Smooth muscle cell of the coronary artery (primary cell): Measurements from ENCODE around the gene DDX39B. TPM values are rescaled to one million over a fixed set of nuclear protein-coding genes. Genes with fewer than 3 reads are reported as not detected.

Experiments used
- total RNA-seq: library from RNA; depleted of rRNA; stranded (reverse); fragments of >200 nt; gene quantifications from 2 replicates; pipeline ENCODE4 v1.2.3, GENCODE V29; 2014; ENCODE audit warnings: low replicate concordance

DDX39B gene
- total RNA-seq: 238 and 398 TPM in 2 replicates

GRCh38 chr6:31541658-31542521 lies at the start of gene DDX39B:
DDX39B (minus strand) TSS chr6:31542003; CDS start chr6:31540532, 1,471 bp downstream.

GRCh38 chr6:31586008-31586407 lies 44.2 kb upstream of the DDX39B start, which contains the start of gene LST1:
LST1 (plus strand) TSS chr6:31586277; CDS start chr6:31587300, 1,023 bp downstream.

GRCh38 chr6:31582230-31582643 lies 40.4 kb upstream of the DDX39B start, which contains the start of gene LTB:
LTB (minus strand) TSS chr6:31582424; CDS start chr6:31582417, 7 bp downstream.

GRCh38 chr6:31575335-31575901 lies 33.6 kb upstream of the DDX39B start, which contains the start of gene TNF:
TNF (plus strand) TSS chr6:31575565; CDS start chr6:31575742, 177 bp downstream.

GRCh38 chr6:31572041-31572911 lies 30.5 kb upstream of the DDX39B start, which contains the start of gene LTA:
LTA (plus strand) TSS chr6:31572289; CDS start chr6:31572743, 454 bp downstream.

GRCh38 chr6:31546958-31547726 lies 5.3 kb upstream of the DDX39B start, which contains the start of gene NFKBIL1:
NFKBIL1 (plus strand) TSS chr6:31547608; CDS start chr6:31547695, 87 bp downstream.

GRCh38 chr6:31546339-31546957 lies 4.6 kb upstream of the DDX39B start, which contains the start of gene ATP6V1G2:
ATP6V1G2 (minus strand) TSS chr6:31546608; CDS start chr6:31546559, 49 bp downstream.

GRCh38 chr6:31528821-31529328 lies 12.9 kb downstream of the DDX39B start, which contains the start of gene MCCD1:
MCCD1 (plus strand) TSS chr6:31528962; CDS start chr6:31529015, 53 bp downstream.

GRCh38 chr6:31497531-31498476 lies 44.0 kb downstream of the DDX39B start, which contains the start of gene MICB:
MICB (plus strand) TSS chr6:31498145; CDS start chr6:31498194, 49 bp downstream.

Other genes with a start within 250 kb of the DDX39B start
- gene HLA-B, start 184.8 kb downstream of the DDX39B start, total RNA-seq: 195 and 476 TPM in 2 replicates
- 31.5 and 118 TPM in 2 replicates for gene MICA, start 138.4 kb downstream of the DDX39B start, total RNA-seq
- gene MICB, start 43.9 kb downstream of the DDX39B start, total RNA-seq: 5.5 and 8.8 TPM in 2 replicates
- gene MCCD1, start 13.0 kb downstream of the DDX39B start, total RNA-seq: not detected in 2 replicates
- gene ATP6V1G2, start 4.6 kb upstream of the DDX39B start, total RNA-seq: 2.6 and 6.0 TPM in 2 replicates
- gene NFKBIL1, start 5.6 kb upstream of the DDX39B start, total RNA-seq: 26.1 and 28.2 TPM in 2 replicates
- not detected in 2 replicates for gene LTA, start 30.3 kb upstream of the DDX39B start, total RNA-seq
- not detected in 2 replicates for gene TNF, start 33.6 kb upstream of the DDX39B start, total RNA-seq
- not detected in 2 replicates for gene LTB, start 40.4 kb upstream of the DDX39B start, total RNA-seq
- 0.30 TPM in 1 of 2 replicates, not detected in the other for gene LST1, start 44.3 kb upstream of the DDX39B start, total RNA-seq
- gene NCR3, start 51.0 kb upstream of the DDX39B start, total RNA-seq: not detected in 2 replicates
- gene AIF1, start 73.2 kb upstream of the DDX39B start, total RNA-seq: not detected in 2 replicates
- gene PRRC2A, start 78.7 kb upstream of the DDX39B start, total RNA-seq: 13.9 and 24.8 TPM in 2 replicates
- gene BAG6, start 110.7 kb upstream of the DDX39B start, total RNA-seq: 54.9 and 100 TPM in 2 replicates
- gene APOM, start 113.9 kb upstream of the DDX39B start, total RNA-seq: 0.70 and 1.5 TPM in 2 replicates
- gene C6orf47, start 118.8 kb upstream of the DDX39B start, total RNA-seq: 16.6 and 18.2 TPM in 2 replicates
- gene GPANK1, start 123.0 kb upstream of the DDX39B start, total RNA-seq: 6.1 and 13.6 TPM in 2 replicates
- gene CSNK2B, start 124.1 kb upstream of the DDX39B start, total RNA-seq: 71.1 and 94.1 TPM in 2 replicates
- 2.2 and 4.0 TPM in 2 replicates for gene LY6G5B, start 128.0 kb upstream of the DDX39B start, total RNA-seq
- 0.15 TPM in 1 of 2 replicates, not detected in the other for gene LY6G5C, start 139.1 kb upstream of the DDX39B start, total RNA-seq
- 51.3 and 104 TPM in 2 replicates for gene ABHD16A, start 161.3 kb upstream of the DDX39B start, total RNA-seq
- gene LY6G6F, start 164.9 kb upstream of the DDX39B start, total RNA-seq: not detected in 2 replicates
- gene LY6G6D, start 173.3 kb upstream of the DDX39B start, total RNA-seq: not detected in 2 replicates
- gene LY6G6C, start 179.7 kb upstream of the DDX39B start, total RNA-seq: not detected in 2 replicates
- not detected in 2 replicates for gene MPIG6B, start 181.4 kb upstream of the DDX39B start, total RNA-seq
- 108 and 116 TPM in 2 replicates for gene DDAH2, start 187.3 kb upstream of the DDX39B start, total RNA-seq
- gene CLIC1, start 194.5 kb upstream of the DDX39B start, total RNA-seq: 395 and 679 TPM in 2 replicates
- 2.5 and 4.0 TPM in 2 replicates for gene MSH5, start 198.0 kb upstream of the DDX39B start, total RNA-seq
- 0.53 and 0.70 TPM in 2 replicates for gene SAPCD1, start 220.7 kb upstream of the DDX39B start, total RNA-seq
- gene VWA7, start 235.3 kb upstream of the DDX39B start, total RNA-seq: 0.15 and 0.23 TPM in 2 replicates